GM18517 (cell line): ENCODE data around the gene RAB31.

Experiments used
- ATAC-seq: cut with Tn5 transposase; IDR thresholded peaks from one replicate; pipeline ENCODE4 v1.9.1; 2021; ENCODE audit warnings: mild to moderate bottlenecking, moderate library complexity; ENCODE audit not compliant: unreplicated experiment

Gene RAB31

GRCh38 chr18:9711361-9712129, 3.4 kb downstream of the RAB31 start:
- peak; percentile 69 for ATAC-seq

- no peak for ATAC-seq
These were observed 4.1 kb downstream of the RAB31 start for GRCh38 chr18:9712130-9712577.

- no peak for ATAC-seq
These were observed 4.5 kb downstream of the RAB31 start for GRCh38 chr18:9712611-9713010.

DNA sequence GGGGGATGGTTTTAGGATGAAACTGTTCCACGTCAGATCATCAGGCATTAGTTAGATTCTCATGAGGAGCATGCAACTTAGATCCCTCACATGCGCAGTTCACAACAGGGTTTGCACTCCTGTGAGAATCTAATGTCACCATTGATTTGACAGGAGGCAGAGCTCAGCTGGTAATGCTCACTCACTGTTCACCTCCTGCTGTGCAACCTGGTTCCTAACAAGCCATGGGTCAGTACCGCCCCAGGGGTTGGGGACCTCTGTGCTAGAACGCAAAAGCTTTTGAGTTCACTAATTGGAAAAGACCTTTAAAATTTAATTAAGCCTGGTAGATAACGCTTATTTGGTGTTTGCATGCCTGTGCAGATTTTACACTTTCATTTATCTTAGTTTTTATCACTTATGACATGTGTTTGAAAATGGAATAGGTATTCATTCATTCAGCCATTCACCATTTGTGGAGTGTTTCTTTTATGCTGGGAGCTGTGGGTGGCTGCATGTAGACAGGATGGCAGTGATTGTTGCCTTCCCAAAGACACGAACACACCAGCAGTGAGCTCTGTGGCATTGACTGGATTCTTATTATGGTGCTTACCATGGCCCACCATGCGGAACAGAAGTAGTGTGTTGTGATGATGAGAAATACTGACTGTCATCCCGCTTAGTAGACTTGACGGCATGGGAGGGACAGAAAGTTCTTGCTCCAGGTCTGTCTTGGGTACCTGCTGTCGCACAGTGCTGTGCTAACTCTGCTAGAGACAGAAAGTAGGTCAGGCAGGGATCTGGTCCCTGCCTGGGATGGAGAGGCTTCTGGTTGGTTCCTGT, 6.4 kb downstream of the RAB31 start:
- no peak for ATAC-seq

DNA sequence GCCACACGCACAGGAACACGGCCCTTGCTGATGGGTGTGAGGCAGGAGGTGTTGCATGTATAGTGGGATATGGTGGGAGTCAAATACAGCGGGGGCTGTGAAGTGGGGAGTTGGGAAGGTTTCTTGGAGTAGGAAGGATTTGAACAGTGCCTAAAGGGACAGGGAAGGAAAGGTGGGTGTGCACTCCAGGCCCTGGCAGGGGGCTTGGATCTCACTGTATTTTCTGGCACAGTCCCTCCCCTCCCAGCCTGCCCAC, 6.9 kb downstream of the RAB31 start:
- no peak for ATAC-seq

DNA sequence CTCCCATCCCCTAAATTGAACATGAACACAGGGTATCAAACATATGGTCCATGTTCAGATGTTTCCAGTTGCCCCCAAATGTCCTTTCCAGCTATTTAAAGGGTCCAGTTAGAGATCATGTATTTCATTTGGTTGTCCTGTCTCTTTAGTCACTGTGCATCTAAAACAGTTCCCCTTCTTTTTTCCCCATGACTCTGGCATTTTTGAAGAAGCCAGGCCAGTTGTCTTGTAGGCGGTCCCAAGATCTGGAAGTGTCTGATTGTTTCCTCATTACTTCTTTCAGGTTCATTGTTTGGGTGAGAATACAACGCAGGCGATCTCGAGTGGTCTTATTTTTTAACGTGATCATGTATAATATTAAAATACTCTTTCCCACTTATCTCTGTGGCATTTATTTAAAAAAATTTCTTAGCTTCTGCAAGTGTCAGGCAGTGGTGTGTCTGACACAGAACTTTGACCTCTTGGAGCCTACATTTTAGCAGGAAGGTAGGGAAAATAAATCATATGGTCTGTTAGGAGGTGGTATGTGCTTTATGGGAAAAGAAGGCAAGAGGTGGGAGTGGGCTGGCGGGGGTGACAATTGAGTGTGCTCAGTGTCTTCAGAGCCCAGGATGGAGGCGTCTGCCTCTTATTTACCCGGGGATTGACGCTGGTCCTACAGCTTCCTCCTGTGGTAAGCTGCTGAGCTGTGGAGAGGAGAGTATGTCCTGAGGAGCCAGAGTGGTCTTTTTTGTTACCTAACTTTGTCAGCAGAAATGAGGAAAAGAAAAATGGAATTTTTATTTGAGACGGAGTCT, 8.1 kb downstream of the RAB31 start:
- ATAC-seq, result no peak

DNA sequence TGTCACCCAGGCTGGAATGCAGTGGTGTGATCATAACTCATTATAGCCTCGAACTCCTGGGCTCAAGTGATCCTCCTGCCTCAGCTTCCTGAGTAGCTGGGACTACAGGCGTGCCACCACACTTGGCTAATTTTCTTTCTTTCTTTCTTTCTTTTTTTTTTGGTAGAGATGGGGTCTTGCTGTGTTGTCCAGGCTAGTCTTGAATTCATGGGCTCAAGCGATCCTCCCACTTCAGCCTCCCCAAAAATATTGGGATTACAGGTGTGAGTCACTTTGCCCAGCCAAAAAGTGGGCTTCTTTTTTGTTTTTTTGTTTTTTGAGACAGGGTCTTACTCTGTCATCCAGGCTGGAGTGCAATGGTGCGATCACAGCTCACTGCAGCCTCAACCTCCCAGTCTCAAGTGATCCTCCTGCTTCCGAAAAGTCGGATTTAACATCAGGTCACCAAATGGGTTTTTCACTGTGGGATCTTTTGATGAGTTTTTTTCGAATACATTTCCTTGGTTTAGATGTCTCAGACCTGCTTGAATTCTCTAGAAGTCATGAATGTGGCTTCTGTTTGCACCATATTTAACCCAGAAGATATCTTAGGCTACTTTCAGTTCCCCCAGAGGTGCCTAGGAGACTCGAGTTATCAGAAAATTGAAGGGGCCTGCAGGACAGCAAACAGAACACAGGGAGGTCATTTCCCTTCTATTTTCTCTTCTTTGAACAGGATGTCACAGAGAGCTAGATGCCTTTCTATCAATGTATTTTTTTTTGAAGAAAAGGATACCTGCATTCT, 8.9 kb downstream of the RAB31 start:
- no peak for ATAC-seq

DNA sequence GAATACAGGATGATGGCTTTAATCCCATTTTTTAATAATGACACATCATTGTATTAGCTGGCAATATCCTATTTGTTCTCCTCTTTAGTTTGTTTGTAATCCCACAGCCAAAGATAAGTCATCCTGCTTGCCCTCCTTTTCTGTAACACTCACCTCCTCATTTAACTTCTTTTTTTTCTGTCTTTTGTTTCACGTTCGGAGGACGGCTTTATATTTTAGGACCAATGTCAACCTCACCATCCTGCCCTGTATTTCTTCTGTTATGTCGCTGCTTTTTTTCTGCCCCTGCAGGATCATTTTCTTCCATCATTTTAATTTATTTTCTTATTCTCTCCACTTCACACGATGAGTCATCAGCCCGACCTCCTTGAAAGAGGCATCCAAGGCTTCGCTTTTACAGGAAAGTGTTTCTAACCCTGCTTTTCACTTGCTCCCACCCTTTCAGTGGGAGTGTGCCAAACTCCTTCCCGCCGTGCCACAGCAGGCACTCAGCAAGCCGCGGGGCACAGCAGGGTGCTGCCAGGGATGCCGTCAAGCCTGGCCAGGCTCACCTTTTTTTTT, 11.4 kb downstream of the RAB31 start:
- ATAC-seq, result no peak

DNA sequence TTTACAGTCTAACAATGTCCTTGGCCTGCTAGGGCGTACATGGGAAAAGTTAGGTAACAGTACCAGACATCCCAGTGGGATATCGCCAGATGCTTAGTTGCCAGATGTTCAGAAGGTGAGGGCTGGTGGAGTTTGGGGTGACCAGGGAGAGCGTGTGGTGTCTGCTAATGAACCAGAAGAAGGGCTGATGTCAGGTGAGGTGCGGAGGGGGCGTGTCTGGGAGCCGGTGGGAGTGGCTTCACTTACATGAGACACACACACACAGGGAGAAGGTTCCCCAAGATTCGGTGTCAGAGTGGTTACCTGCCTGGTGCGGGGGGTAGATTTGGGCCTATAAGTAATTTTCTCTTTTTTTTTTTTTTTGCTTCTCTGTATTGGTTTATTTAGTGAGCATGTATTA, 12.2 kb downstream of the RAB31 start:
- ATAC-seq, result no peak

- ATAC-seq, result no peak
These were observed 13.9 kb downstream of the RAB31 start for GRCh38 chr18:9721893-9722550.

DNA sequence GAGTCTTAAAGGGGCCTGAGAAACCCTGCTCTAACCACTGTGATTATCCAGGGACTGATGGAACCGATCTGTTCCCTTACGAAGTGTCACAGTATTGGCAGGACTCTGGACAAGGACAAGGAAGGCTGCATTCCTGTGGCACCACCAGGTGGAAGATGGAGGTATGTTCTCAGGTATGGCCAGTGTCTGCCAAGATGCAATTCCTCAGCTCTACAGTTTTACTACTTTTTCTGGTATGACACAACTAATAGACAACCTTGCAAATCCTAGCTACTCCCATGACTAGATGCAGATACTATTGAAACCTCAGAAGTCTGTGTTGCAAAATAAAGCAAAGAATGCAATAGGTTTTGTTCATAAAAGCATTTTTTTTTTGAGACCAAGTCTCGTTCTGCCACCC, 14.6 kb downstream of the RAB31 start:
- ATAC-seq, result no peak

GRCh38 chr18:9724797-9725585, 16.9 kb downstream of the RAB31 start:
- ATAC-seq, result no peak

- ATAC-seq, result no peak
These were observed 18.1 kb downstream of the RAB31 start for GRCh38 chr18:9726175-9726574.

DNA sequence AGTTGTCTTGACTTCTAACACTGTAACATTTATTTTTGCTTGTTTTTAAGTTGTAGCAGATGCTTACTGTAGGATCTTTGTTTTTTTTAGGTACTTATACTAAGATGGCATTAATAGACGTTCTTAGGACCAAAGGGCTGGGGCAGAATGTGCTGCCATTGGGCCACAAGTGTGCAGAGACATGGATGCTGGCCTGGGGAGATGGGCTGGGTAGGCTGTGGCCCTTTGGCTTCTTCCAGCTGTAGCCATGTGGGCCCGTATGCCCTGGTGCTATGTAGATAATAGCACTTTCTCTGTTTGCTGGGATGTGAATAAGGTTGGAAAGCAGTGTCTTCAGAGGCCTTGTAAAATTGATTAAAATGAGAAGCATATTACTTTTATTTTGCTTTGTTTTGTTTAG, 18.8 kb downstream of the RAB31 start:
- ATAC-seq, result no peak

DNA sequence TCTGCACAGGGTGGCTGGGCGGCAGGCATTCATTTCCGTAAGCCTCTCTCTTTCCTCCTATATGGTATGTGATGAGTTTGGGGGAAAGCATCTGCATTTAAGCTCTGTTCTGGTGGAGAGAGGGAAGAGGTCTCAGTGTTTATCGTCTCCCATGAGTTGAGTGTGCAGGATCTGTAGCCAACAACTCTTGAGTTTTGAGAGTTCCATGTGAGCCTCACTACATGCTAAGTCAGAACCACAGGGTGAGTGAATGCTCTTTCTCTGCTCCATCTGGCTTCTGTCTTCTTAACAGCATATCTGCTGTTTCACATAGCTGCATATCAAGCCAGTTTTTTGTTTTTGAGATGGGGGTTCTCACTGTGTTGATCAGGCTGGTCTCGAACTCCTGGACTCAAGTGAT, 22.7 kb downstream of the RAB31 start:
- ATAC-seq, result no peak

DNA sequence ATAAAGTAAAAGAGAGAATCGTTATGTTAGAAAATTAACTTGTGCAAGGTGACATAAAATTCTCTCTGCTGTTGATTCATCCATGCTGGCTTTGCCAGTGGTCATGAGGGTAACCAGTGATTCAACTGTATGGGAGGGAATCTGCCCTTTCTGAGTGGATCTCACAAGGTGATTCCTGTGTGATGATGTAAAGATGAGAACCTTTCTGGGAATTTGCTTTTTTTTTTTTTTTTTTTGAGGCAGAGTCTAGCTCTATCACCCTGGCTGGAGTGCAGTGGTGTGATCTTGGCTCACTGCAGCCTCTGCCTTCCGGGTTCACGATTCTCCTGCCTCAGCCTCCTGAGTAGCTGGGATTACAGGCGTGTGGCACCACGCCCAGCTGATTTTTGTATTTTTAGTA, 23.3 kb downstream of the RAB31 start:
- ATAC-seq, result no peak

DNA sequence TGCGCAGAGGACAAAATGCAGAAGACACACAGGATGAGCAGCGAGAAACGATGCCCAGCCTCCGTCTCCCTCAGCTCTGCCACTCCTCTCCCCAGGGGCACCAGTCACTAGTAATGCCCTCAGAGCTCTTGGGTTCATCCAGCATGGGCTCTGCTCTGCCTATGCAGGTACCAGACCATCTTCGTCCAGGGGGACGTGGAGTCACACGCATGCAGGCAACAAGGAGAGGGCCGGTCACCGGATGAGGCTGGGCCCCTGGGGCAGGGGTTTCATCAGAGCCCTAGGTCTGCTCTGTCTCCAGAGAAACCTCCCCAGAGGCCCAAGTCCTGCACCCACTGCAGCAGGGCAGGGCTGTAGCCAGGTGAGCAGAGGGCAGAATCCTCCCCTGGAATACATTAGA, 23.9 kb downstream of the RAB31 start:
- ATAC-seq, result no peak

- no peak for ATAC-seq
These were observed 26.1 kb downstream of the RAB31 start for GRCh38 chr18:9734189-9734588.

GRCh38 chr18:9735238-9735637, 27.1 kb downstream of the RAB31 start:
- no peak for ATAC-seq
